ENCODE results near the gene NAA15. TPM values are rescaled to one million over a fixed set of nuclear protein-coding genes. Genes with fewer than 3 reads are reported as not detected.
"Not testable (repeated sequence)": the region's sequence is repeated elsewhere in the genome, so short reads cannot be mapped to it uniquely, and the experiment has no call there.

Gene NAA15
- total RNA-seq, 2 donors from 2014 or later = 55.2 to 62.1 TPM

DNA sequence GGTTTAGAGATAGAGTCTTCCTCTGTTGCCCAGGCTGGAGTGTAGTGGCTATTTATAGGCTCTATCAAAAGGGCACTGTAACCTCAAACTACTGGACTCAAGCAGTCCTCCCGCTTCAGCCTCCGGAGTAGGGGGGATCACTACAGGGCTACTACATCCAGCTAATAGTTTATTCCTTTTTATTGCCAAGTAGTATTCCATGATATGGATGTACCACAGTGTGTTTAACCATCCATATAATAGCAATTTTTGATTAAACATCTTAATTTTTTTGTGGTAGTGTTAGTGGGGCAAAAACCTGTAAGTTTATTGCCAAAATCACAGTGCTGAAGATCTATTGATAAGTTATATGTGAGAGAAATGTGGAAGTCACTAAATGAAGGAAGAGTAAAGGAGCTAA is 3.6 kb downstream of the NAA15 start:
- DNase-seq = no peak
- peaks cover 3% of the 10 kb centered on the region for H3K36me3 Mint-ChIP-seq (ENCODE audit: low read depth)
- H3K27ac Mint-ChIP-seq = no peak overlapping the region
- no peak overlapping the region for H3K4me3 Mint-ChIP-seq
- no peaks in the 10 kb centered on the region for H3K9me3 ChIP-seq (ENCODE audit: control insufficient read depth, low read length, poor library complexity, severe bottlenecking)
- H3K4me1 Mint-ChIP-seq = peaks cover 38% of the 10 kb centered on the region
- no peak for ATAC-seq
- no peaks in the 10 kb centered on the region for H3K27me3 Mint-ChIP-seq

DNA sequence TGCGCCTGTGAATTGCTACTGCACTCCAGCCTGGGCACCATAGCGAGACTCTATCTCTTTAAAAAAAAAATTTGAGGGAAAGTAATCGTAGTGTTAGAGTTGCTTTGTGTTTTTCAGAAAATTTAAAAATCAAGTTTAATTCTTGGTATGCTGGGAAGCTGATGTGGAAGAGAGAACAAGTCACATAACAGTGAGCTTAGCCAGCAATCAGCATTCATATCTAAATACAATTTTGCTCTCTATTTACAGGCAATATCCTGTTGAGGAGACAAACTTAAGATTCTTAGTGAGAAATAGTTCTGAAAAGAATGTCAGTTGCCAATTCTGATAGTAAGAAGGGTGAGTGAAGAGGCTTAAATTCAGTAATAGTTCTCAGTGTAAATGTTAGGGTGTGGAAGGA is 10.6 kb downstream of the NAA15 start:
- Mint-ChIP-seq H3K27me3 (no peaks in the 10 kb centered on the region), H3K27ac (peak overlapping the region; percentile 96), H3K4me3 (no peak overlapping the region), H3K36me3 (ENCODE audit: low read depth) (no peaks in the 10 kb centered on the region), H3K4me1 (peaks cover 46% of the 10 kb centered on the region)
- ATAC-seq = no peak
- no peaks in the 10 kb centered on the region for H3K9me3 ChIP-seq (ENCODE audit: control insufficient read depth, low read length, poor library complexity, severe bottlenecking)
- DNase-seq = no peak

DNA sequence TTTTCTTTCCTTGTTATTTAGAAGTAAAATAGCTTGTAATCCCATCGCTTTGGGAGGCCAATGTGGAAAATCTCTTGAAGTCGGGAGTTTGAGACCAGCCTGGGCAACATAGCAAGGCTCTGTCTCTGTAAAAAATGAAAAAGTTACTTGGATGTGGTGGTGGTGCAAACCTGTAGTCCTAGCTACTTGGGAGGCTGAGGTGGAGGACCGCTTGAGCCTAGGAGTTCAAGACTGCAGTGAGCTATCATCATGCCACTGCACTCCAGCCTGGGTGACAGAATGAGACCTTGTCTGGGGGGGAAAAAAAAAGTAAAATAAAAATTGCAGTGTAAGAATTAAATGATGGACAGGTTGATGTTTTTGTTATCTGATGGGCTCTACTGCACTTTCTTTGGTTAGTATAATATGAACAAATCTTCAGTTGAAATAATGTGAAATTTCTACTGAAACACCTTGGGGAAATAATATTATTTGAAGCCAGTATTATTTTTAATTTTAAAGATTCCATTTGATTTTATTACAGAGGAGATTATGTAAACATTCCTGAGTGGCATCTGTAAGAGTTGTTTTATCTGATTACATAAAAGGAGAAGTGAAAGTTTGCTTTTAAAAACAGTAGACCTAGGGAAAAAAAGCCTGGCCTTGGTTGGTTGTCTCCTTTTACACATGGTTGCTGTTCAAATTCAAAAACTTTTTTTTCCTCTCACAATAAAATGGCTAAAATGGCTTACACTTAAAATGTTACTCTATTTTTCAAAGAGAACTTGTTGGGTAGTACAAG is 11.4 kb downstream of the NAA15 start:
- Mint-ChIP-seq H3K27ac (peak overlapping the region; percentile 96), H3K36me3 (ENCODE audit: low read depth) (no peaks in the 10 kb centered on the region), H3K27me3 (no peaks in the 10 kb centered on the region), H3K4me1 (peaks cover 47% of the 10 kb centered on the region), H3K4me3 (no peak overlapping the region)
- DNase-seq (no peak), ATAC-seq (no peak)
- H3K9me3 ChIP-seq (ENCODE audit: control insufficient read depth, low read length, poor library complexity, severe bottlenecking) = no peaks in the 10 kb centered on the region

DNA sequence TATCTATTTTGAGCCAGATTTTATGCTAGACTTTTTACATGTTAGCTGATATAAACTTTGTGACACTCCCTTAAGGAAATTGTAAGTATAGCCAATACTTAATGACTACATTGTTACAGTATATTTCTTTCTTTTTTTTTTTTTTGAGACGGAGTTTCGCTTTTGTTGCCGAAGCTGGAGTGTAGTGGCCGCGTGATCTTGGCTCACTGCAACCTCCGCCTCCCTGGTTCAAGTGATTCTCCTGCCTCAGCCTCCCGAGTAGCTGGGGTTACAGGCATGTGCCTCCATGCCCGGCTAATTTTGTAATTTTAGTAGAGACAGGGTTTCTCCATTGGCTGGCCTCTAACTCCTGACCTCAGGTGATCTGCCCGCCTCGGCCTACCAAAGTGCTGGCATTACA is 12.1 kb downstream of the NAA15 start:
- H3K4me1 Mint-ChIP-seq = peaks cover 47% of the 10 kb centered on the region
- not testable (repeated sequence) for H3K4me3 Mint-ChIP-seq; H3K27me3 Mint-ChIP-seq; DNase-seq; ATAC-seq; H3K9me3 ChIP-seq (ENCODE audit: control insufficient read depth, low read length, poor library complexity, severe bottlenecking); H3K36me3 Mint-ChIP-seq (ENCODE audit: low read depth)
- peak overlapping the region; percentile 96 for H3K27ac Mint-ChIP-seq

DNA sequence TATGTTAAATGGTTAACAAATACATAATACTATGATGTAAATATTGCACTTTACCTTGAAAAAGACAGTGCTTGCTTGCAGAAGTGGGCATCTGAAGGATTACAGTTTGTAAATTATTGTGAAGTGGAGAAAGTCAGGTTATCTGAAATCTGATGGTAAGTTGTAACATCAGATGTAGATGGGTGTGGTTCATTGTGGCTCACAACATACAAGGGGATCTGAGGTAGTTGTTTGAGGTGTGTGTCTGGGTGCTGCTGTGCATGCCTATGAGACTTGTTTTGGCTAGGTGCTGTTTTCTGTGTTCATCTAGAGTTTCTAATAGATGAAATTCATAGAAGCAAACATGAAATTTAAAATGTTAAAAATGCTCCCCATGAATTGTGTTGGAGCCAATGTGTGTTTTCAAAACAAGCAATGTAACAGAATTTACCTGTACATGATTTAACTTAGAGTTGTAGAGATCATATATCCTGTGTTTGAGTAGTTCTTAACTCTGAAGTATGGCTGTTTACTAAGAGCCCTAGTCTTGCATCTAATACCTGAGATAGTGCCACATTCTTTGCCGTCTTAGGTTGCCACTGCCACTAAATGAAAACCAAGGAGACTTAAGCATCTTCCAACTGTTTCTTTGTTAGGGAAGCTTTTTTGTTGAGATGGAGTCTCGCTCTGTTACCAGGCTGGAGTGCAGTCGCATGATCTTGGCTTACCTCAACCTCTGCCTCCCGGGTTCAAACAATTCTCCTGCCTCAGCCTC is 12.9 kb downstream of the NAA15 start:
- no peaks in the 10 kb centered on the region for H3K36me3 Mint-ChIP-seq (ENCODE audit: low read depth)
- H3K9me3 ChIP-seq (ENCODE audit: control insufficient read depth, low read length, poor library complexity, severe bottlenecking) = no peaks in the 10 kb centered on the region
- DNase-seq (no peak), ATAC-seq (peak; percentile 88)
- peaks cover 47% of the 10 kb centered on the region for H3K4me1 Mint-ChIP-seq
- H3K27ac Mint-ChIP-seq = peak overlapping the region; percentile 96
- peak overlapping the region; percentile 69 for H3K4me3 Mint-ChIP-seq
- H3K27me3 Mint-ChIP-seq = no peaks in the 10 kb centered on the region

DNA sequence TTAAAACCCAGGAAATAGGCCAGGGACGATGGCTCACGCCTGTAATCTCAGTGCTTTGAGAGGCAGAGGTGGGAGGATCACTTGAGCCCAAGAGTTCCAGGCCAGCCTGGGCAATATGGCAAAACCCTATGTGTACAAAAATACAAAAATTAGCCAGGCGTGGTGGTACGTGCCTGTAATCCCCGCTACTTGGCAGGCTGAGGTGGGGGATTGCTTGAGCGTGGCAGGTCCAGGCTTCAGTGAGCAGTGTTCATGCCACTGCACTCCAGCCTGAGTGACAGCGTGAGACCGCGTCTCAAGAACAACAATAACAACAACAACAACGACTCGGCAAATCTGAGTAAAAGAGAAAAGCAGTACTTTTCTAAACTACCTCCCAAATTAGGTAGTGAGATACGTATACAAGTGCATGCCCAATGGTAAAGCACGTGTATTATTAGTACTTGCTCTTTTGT is 13.9 kb downstream of the NAA15 start:
- DNase-seq (no peak), ATAC-seq (peak; percentile 20)
- Mint-ChIP-seq H3K36me3 (ENCODE audit: low read depth) (peaks cover 5% of the 10 kb centered on the region), H3K27me3 (no peaks in the 10 kb centered on the region), H3K4me3 (peak overlapping the region; percentile 69), H3K27ac (peak overlapping the region; percentile 96), H3K4me1 (peaks cover 52% of the 10 kb centered on the region)
- H3K9me3 ChIP-seq (ENCODE audit: control insufficient read depth, low read length, poor library complexity, severe bottlenecking) = no peaks in the 10 kb centered on the region

DNA sequence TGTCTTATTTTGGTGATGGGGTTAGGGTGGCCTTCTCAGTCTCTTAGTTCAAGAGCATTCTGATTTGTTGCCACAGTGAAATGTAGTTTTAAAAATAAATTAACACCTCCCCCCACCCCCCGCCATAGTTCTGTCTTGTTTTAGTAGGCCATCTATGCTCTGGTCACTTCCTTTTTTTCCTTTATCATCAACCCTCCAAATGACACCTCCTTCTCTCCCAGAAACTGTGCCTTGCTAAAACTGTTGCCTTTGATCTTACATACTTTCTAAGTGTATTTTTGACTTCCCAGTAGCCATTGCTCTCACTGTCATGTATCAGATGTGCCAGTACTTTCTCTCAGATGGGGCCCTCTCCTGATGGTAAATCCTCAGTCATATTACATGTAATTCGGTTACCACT is 15.4 kb downstream of the NAA15 start:
- peak overlapping the region; percentile 57 for H3K4me3 Mint-ChIP-seq
- H3K27me3 Mint-ChIP-seq = no peaks in the 10 kb centered on the region
- no peak for ATAC-seq
- no peaks in the 10 kb centered on the region for H3K9me3 ChIP-seq (ENCODE audit: control insufficient read depth, low read length, poor library complexity, severe bottlenecking)
- no peak for DNase-seq
- H3K27ac Mint-ChIP-seq = peak overlapping the region; percentile 96
- H3K4me1 Mint-ChIP-seq = peaks cover 50% of the 10 kb centered on the region
- peaks cover 5% of the 10 kb centered on the region for H3K36me3 Mint-ChIP-seq (ENCODE audit: low read depth)

DNA sequence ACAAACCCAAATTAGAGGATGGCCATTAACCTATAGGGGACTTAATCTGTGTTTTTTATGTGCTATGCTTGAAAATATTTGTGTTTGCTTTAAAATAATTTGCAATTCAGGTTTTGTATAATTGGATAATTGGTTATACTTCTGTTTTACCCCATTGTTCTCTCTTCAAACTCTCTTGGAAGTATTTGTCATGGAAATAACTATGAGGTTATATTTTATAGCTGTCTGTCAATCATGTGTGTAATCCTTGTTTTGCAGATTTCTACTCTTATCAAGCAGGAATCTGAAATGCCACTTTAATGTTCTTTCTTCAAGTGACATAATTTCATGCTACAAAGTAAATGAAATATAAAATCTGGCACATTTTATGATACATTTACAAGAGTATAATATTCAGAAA is 16.3 kb downstream of the NAA15 start:
- no peaks in the 10 kb centered on the region for H3K9me3 ChIP-seq (ENCODE audit: control insufficient read depth, low read length, poor library complexity, severe bottlenecking)
- H3K4me1 Mint-ChIP-seq = peaks cover 52% of the 10 kb centered on the region
- no peak overlapping the region for H3K4me3 Mint-ChIP-seq
- H3K27me3 Mint-ChIP-seq = no peaks in the 10 kb centered on the region
- ATAC-seq (no peak), DNase-seq (no peak)
- peak overlapping the region; percentile 96 for H3K27ac Mint-ChIP-seq
- peaks cover 5% of the 10 kb centered on the region for H3K36me3 Mint-ChIP-seq (ENCODE audit: low read depth)

DNA sequence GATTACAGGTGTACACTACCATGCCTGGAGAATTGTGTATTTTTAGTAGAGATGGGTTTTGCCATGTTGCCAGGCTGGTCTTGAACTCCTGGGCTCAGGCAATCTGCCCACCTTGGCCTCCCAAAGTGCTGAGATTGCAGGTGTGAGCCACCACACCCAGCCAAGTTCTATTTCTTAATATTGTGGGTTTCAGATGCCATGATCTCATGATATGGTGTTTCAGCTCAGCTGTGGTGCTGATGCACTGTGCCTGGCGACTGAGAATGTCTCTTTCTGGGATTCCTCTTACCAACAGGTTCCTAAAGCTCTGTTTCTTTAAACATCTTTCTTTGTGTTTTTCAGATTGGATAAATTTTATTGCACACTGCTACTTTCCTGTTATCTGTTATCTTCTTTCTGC is 18.3 kb downstream of the NAA15 start:
- Mint-ChIP-seq H3K36me3 (ENCODE audit: low read depth) (peaks cover 5% of the 10 kb centered on the region), H3K4me3 (no peak overlapping the region), H3K4me1 (peaks cover 57% of the 10 kb centered on the region), H3K27me3 (no peaks in the 10 kb centered on the region), H3K27ac (no peak overlapping the region)
- DNase-seq (no peak), ATAC-seq (no peak)
- H3K9me3 ChIP-seq (ENCODE audit: control insufficient read depth, low read length, poor library complexity, severe bottlenecking) = no peaks in the 10 kb centered on the region

DNA sequence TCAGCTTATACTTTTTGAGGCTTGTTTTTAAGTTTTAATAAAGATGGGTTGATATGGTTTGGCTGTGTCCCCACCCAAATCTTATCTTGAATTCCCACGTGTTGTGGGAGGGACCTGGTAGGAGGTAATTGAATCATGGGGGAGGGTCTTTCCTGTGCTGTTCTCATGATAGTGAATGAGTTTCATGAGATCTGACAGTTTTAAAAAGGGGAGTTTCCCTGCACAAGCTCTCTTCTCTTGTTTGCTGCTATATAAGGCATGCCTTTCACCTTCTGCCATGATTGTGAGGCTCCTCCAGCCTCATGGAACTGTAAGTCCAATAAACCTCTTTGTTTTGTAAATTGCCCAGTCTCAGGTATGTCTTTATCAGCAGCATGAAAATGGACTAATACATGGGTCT is 20.8 kb downstream of the NAA15 start:
- H3K27ac Mint-ChIP-seq; ATAC-seq; DNase-seq; H3K27me3 Mint-ChIP-seq; H3K4me3 Mint-ChIP-seq; H3K36me3 Mint-ChIP-seq (ENCODE audit: low read depth); H3K9me3 ChIP-seq (ENCODE audit: control insufficient read depth, low read length, poor library complexity, severe bottlenecking): not testable (repeated sequence)
- peaks cover 40% of the 10 kb centered on the region for H3K4me1 Mint-ChIP-seq

DNA sequence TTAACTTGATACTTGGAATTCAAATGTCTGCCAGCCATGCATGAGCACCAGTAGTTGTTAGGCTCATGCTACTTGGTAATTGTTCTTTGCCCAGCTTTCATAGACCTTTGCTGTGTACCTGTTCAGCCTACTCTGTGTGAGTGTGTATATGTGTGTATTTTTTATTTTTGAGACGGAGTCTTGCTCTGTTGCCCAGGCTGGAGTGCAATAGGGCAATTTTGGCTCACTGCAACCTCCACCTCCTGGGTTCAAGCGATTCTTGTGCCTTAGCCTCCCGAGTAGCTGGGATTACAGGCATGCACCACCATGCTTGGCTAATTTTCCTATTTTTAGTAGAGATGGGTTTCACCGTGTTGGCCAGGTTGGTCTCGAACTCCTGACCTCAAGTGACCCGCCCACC is 21.2 kb downstream of the NAA15 start:
- ATAC-seq; H3K9me3 ChIP-seq (ENCODE audit: control insufficient read depth, low read length, poor library complexity, severe bottlenecking); DNase-seq; H3K27ac Mint-ChIP-seq; H3K36me3 Mint-ChIP-seq (ENCODE audit: low read depth); H3K27me3 Mint-ChIP-seq; H3K4me3 Mint-ChIP-seq: not testable (repeated sequence)
- peaks cover 37% of the 10 kb centered on the region for H3K4me1 Mint-ChIP-seq

DNA sequence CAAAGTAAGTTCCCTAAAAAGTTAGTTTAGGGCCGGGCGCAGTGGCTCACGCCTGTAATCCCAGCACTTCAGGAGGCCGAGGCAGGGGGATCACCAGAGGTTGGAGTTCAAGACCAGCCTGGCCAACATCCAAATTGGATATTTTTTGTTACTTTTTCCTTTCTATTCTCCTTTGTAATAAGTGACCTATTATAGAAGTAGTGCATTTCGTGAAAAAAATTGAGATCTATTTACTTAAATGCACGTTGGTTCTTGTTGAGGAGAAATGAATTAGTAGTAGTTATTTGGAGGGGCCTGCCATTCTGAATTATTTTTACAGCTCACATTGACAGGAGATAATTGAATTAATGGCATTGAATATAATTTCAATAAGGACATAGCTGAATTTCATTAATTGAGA is 23.3 kb downstream of the NAA15 start:
- Mint-ChIP-seq H3K36me3 (ENCODE audit: low read depth) (peaks cover 10% of the 10 kb centered on the region), H3K4me1 (peaks cover 41% of the 10 kb centered on the region), H3K27ac (peak overlapping the region; percentile 27), H3K27me3 (no peaks in the 10 kb centered on the region), H3K4me3 (no peak overlapping the region)
- H3K9me3 ChIP-seq (ENCODE audit: control insufficient read depth, low read length, poor library complexity, severe bottlenecking) = no peaks in the 10 kb centered on the region
- DNase-seq (no peak), ATAC-seq (no peak)

DNA sequence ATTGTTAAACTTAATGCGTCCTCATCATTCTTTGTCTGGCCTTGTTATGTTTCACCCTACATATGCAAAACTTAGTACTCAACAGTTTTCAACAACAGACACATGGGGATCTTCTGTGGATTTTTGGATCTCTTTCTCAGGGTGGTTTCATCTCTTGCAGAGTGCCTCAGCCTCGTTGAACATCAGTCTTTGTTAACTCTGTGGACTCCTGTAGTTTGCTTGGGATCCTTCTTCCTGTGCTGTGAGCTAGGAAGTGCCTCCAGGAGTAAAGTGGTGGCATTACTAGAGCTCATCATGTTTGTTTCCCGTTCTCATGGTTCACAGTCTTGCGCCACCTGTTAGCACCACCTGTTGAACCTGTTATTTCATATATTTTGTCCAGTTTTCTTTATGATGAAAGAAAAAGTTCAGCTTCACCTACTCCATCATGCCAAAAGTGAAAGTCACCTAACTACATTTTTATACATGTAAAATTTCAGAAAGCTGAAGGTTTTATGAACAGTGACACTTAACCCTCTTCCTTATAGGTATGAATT is 28.4 kb downstream of the NAA15 start:
- H3K9me3 ChIP-seq (ENCODE audit: control insufficient read depth, low read length, poor library complexity, severe bottlenecking) = no peaks in the 10 kb centered on the region
- Mint-ChIP-seq H3K4me3 (no peak overlapping the region), H3K4me1 (peaks cover 23% of the 10 kb centered on the region), H3K27me3 (no peaks in the 10 kb centered on the region), H3K36me3 (ENCODE audit: low read depth) (peaks cover 9% of the 10 kb centered on the region), H3K27ac (peak overlapping the region; percentile 45)
- DNase-seq = no peak
- no peak for ATAC-seq
